Activated CD8-positive, alpha-beta memory T cell treated with anti-CD3 and anti-CD28 coated beads for 48 hours (primary cell): ENCODE results near the gene ACVR1.
"Not testable (repeated sequence)": the region's sequence is repeated elsewhere in the genome, so short reads cannot be mapped to it uniquely, and the experiment has no call there.

ENCODE experiments used
- DNase-seq, 3 experiments: peaks; one replicate each; pipeline ENCODE4 v3.0.0-alpha.2; 2020; ENCODE audit warnings: low read depth in 2 of 3, low spot score in 2 of 3

Gene ACVR1

DNA sequence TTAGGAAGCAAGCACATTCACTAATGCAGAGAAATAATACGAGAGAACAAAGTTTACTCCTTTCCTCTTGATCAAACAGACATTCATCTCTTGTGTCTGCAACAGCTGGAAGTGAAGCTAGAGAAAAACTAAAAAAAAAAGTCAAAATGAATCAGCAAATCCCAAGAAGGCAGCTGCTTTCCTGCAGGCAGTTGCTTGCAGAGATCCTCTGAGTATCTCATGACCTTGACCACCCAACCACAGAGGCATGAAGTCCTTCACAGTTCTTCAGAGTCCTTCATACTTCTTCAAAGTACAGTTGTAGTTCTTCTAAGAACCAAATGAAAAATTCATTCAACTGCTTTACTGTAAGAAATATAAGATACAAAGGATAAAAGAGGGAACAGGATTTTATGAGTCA, 150.3 kb downstream of the ACVR1 start:
- DNase-seq: no peak

DNA sequence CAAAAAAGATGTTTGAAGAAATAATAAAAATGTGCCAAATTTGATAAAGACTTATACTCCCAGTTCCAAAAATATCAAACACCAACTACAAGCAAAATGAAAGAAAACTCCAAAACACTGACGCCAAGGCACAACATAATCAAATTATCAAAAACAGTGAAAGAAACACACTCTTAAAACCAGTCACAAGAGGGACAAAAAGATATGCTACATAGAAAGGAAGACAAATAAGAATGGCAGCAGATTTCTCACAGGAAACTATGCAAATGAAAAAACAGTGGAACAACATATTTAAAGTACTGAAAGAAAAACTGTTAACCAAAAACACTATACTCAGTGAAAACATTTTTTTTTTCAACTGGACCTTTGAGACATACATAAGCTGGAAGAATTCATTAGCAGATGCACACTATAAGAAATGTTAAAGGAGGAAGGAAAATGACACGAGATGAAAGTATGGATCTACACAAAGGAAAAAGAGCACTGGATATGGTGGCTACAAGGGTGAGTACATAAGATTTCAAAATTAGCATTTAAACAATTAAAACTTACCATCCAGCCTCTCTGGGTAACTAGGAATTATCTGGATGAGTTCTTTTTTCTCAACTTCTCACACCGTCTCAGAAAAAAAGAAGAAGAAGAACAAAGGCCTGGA, 153.4 kb downstream of the ACVR1 start:
- DNase-seq: no peak

DNA sequence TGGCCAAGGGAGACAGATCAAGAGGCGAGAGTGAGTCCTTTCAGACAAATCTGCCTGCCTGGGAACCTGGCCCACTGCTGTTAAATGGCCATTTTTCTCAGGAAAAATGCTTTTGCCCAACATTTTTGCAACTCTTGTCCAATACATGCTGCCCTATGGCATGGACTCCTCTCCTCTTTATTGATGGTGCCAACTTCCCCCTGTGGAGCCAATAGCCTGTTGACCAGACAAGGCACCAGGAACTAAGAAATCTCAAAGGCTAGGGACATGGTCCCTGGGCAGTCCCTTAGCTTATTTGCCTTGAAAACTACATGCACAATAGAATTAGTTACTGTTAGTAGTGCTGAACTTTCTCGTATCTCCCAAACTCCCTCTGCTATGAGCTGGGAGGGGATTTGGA, 155.6 kb downstream of the ACVR1 start:
- DNase-seq: no peak

DNA sequence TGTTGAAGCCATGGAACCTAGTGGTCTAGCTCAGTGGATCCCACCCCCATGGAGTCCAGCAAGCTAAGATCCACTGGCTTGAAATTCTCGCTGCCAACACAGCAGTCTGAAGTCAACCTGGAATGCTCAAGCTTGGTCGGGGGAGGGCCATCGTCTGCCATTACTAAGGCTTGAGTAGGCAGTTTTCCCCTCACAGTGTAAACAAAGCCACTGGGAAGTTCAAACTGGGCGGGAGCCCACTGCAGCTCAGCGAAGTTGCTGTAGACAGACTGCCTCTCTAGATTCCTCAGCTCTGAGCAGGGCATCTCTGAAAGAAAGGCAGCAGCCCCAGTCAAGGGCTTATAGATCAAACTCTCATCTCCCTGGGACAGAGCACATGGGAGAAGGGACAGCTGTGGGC, 171.5 kb downstream of the ACVR1 start:
- not testable (repeated sequence) for DNase-seq

DNA sequence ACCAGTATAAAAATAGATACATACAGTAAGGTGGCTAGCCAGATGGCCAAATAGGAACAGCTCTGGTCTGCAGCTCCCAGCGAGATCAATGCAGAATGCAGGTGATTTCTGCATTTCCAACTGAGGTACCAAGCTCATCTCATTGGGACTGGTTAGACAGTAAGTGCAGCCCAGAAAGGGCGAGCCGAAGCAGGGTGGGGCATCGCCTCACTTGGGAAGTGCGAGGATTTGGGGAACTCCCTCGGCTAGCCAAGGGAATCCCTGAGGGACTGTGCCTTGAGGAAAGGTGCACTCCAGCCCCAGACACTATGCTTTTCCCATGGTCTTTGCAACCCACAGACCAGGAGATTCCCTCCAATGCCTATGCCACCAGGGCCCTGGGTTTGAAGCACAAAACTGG, 172.0 kb downstream of the ACVR1 start:
- not testable (repeated sequence) for DNase-seq

DNA sequence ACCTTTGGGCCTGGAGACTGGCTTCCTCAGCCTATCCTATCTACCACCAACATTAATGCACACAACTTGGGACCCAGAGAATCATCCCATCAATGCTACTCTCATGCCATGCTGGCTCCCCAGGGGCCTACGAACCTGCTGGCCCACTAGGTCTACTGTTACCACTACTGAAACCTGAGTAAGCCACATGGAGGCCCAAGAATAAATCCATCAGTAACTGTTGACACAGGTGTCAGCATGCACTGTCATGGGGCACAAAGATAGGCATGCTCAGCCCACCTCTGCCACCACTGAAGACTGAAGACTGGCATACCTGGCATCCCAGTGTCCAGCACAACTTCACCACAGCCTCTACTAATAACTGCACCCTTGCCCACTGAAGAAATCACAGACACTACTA, 176.3 kb downstream of the ACVR1 start:
- DNase-seq: no peak

DNA sequence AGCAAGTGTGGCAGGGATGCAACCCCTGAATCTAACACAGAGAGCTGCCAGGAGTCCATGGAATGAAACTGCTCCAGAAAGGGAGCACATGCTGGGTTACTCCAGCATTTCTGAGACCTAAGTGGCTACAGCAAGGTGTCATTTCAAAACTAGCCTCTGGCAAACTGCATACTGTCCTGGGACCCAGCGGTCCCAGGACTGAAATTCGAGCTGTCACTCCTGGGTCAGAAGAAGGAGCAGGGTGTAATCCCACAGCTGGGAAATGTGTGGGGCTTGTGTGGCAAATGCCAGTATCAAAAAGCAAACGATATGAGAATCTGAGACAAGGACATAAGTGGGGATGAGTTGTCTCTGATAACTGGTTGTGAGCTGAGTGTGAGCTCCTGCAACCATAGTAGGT, 177.1 kb downstream of the ACVR1 start:
- no peak for DNase-seq

DNA sequence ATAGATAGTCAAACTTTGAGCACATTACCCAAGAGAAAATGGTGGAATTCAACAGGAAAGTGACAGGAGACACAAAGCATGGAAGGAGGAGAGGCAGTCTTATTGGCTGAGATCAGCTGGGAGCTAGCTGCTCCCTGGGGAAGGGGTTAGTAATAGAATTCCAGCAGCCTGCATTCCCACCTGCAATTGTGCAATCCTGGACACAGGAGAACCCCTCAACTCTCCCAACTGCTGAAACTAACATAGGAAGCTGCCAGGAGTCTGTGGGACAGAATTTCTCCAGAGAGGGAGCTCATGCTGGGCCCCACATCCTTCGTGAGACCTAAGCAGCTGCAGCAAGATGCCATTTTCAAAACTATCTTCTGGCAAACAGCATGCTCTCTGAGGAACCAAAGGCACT, 177.7 kb downstream of the ACVR1 start:
- no peak for DNase-seq

DNA sequence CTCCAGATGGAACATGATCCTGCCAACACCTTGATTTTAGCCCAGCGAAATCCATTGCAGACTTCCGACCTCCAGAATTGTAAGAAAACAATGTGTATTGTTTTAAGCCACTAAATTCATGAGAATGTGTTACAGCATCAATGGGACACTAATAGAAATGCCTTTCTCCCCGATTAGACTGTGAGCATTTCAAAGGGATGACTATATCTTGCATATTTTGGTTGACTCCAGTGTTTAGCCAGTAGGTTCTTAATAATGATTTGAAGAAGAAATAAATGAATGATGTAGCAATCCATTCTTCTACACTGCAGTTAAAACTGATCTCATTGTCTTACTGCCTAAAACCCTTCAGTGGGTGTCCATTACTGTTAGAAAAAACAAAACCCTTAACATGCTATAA, 180.1 kb downstream of the ACVR1 start:
- DNase-seq: no peak

DNA sequence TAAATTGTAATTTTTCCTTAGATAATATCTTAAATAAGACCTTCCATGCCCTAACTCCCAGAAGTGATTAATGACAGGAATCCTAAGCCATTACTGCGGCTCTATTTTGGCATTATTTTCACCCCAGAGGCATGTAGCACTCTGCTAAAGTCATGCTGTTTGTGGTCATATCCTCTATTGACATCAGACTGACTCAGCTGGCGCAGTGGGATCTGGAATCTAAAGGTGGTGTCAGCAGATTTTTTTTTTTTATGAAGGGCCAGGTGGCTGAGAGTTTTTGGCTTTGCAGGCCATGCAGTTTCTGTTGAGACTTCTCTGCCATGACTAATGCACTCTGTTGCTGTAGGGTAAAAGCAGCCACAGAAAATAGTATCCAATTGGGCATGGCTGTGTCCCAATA, 183.4 kb downstream of the ACVR1 start:
- no peak for DNase-seq

DNA sequence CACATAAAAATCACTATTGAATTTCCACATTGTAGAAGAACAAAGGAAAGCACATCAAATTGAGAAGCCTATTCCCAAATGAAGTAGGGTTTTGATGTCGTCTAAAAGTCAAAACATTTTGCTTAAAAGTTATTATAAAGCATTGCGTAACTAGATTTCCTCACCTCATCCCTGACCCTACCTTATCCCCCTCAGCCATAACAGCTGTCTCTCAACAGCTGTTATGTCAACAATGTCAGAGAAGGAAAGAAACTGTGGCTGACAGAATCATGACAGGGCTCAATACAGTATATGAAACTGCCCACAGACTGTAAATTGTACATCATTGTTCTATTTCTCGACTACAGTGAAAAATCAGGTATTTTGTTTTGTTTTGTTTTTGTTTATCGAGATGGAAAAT, 184.4 kb downstream of the ACVR1 start:
- DNase-seq: no peak

DNA sequence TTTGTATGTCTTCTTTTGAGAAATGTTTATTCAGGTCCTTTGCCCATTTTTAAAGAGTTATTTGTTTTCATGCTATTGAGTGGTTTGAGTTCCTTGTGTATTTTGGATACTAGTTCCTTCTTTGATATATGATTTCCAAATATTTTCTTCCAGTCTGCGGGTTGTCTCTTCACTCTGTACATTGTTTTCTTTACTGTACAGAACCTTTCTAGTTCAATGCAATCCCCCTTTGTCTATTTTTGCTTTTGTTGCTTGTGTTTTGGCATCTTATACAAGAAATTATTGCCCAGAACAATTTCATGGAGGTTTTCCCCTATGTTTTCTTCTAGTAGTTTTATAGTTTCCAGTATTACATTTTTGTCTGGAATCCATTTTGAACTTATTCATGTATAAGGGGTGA, 185.0 kb downstream of the ACVR1 start:
- no peak for DNase-seq
